Retinal pigment epithelial cell (primary cell): Measurements from ENCODE around the gene SND1.

ENCODE experiments used
- DNase-seq: peaks from one replicate; pipeline ENCODE4 v3.0.0-alpha.2; 2010; ENCODE audit warnings: low read depth
- H3K4me3 ChIP-seq: 2 replicates; pipeline ENCODE4 v1.5.1; 2011; ENCODE audit warnings: mild to moderate bottlenecking, low read length, control low read depth, moderate library complexity
- TF ChIP-seq, protein P1 (sequence below): conservative IDR thresholded peaks from 2 replicates; pipeline ENCODE4 v1.5.1; 2011; ENCODE audit warnings: low read depth, low read length, control low read depth, inconsistent platforms

Gene SND1

GRCh38 chr7:127619681-127620405 lies 32.2 kb upstream of the SND1 start:
- no peak for DNase-seq
- H3K4me3 ChIP-seq = no peak overlapping the region

DNA sequence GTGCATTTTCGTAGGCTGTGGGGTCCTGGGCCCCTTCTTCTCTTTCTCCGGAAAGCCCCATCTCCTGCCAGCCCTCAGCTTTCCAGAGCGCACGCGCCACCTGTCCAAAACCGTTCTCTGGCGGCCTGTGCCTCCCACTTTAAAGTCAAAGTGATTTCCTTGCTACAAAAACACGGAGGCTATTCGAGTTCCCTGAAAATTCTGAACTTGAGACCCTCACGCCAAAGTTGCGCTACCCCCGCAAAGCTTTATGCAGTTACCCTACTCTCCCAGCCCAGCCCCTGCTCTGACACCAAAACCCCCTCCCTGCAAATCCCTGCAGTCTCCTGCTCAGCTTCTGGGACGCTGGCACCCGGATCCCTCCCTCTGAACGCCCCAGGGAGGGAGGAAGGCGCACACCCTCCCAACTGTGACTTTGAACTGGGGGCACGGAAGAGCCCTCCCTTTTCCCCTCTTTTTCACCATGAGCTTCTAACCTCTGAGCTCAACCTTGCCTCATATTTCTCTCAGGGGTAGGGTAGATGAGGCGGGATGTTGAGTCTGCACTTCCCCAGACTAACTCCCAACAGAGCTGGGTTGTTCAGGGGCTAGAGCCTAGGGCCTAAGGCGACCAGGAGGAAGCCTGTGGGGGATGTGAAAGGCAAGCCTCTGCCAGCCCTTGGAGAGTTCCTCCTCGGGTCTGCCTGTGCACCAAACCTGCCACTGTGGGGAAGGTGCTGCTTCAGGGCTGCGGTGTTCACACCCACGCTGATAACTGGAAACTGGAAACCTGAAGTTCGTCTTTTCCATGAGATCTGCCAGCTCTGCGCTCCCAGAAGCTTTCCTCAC lies 31.4 kb upstream of the SND1 start:
- no peak overlapping the region for H3K4me3 ChIP-seq
- TF ChIP-seq, protein P1, sequence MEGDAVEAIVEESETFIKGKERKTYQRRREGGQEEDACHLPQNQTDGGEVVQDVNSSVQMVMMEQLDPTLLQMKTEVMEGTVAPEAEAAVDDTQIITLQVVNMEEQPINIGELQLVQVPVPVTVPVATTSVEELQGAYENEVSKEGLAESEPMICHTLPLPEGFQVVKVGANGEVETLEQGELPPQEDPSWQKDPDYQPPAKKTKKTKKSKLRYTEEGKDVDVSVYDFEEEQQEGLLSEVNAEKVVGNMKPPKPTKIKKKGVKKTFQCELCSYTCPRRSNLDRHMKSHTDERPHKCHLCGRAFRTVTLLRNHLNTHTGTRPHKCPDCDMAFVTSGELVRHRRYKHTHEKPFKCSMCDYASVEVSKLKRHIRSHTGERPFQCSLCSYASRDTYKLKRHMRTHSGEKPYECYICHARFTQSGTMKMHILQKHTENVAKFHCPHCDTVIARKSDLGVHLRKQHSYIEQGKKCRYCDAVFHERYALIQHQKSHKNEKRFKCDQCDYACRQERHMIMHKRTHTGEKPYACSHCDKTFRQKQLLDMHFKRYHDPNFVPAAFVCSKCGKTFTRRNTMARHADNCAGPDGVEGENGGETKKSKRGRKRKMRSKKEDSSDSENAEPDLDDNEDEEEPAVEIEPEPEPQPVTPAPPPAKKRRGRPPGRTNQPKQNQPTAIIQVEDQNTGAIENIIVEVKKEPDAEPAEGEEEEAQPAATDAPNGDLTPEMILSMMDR = no peak
- no peak for DNase-seq

More at GRCh38 chr7:127619681-127620405, 32.2 kb upstream of the SND1 start:
- TF ChIP-seq, protein P1 = no peak

DNA sequence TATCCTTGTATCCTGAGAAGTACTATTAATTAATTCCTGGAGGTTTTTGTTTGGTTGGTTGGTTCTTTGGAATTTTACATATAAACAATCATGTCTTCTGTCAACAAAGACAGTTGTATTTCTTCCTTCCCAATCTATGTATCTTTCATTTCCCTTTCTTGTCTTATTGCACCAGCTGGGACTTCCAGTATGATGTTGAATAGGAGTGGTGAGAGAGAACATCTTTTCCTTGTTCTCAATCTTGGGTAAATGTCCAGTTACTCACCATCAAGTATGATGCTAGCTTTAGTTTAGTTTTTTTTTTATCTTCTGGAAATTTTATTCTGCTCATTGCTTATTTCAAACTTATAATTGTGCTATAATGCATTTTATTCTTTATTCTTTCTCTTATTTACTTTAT lies 26.7 kb upstream of the SND1 start:
- TF ChIP-seq, protein P1 = no peak
- H3K4me3 ChIP-seq = no peak overlapping the region
- DNase-seq = no peak

- TF ChIP-seq, protein P1 = peak; percentile 44
- DNase-seq = no peak
- no peak overlapping the region for H3K4me3 ChIP-seq
Measured at GRCh38 chr7:127628445-127628844, 23.5 kb upstream of the SND1 start.

- no peak for DNase-seq
- H3K4me3 ChIP-seq = no peak overlapping the region
- TF ChIP-seq, protein P1 = peak; percentile 69
Measured at GRCh38 chr7:127629268-127629854, 22.6 kb upstream of the SND1 start.

GRCh38 chr7:127632276-127632910 lies 19.6 kb upstream of the SND1 start:
- H3K4me3 ChIP-seq = no peak overlapping the region
- no peak for DNase-seq
- TF ChIP-seq, protein P1 = no peak
